ENCODE data around the gene TOPBP1. TPM values are rescaled to one million over a fixed set of nuclear protein-coding genes. Genes with fewer than 3 reads are reported as not detected.

Gene TOPBP1
- total RNA-seq, 2 experiments from 2014 or later, result 131 to 139 TPM

DNA sequence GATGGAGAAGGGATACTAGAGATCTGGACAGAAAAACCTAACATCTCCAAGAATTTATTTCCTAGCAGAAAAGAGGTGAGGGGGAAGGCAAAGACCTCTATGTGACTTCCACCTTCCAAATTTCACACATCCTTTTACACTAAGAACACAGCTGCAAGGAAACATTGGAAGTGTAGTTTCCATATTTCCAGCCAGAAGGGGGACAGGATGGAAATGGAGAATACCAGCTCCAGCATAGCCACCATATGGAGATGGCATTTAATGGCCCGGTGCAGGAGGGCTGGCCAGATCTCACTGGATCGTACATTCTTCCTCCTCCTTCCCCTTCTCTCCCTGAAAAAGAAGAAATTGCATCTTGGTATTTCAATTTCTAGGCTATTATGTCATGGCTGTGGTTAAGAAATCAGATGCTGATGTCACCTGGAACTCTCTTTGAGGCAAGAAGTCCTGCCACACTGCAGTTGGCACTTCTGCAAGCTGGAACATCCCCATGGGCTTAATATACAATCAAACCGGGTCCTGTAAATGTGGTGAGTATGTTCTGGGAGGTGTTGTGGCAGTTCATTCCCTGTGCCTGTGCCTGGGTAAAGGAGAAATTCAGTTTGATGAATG is 47.5 kb upstream of the TOPBP1 start:
- Histone ChIP-seq H3K36me3 (ENCODE audit: insufficient read depth, low read length) (no peaks in the 10 kb centered on the region), H3K9me3 (ENCODE audit: low read length) (no peaks in the 10 kb centered on the region), H4K20me1 (ENCODE audit: insufficient read depth, low read length) (no peaks in the 10 kb centered on the region), H3K79me2 (ENCODE audit: insufficient read depth, low read depth, low read length) (no peaks in the 10 kb centered on the region), H3K4me3 (ENCODE audit: low read depth, low read length, poor library complexity, severe bottlenecking) (no peak overlapping the region), H3K27ac (ENCODE audit: low read depth, low read length, poor library complexity, severe bottlenecking) (no peak overlapping the region), H3K9me2 (ENCODE audit: insufficient read depth, low read length) (no peaks in the 10 kb centered on the region), H3K4me2 (ENCODE audit: low read length) (no peak overlapping the region), H2AFZ (ENCODE audit: low read length) (no peak overlapping the region), H3K4me1 (ENCODE audit: insufficient read depth, low read length, poor library complexity, severe bottlenecking) (no peaks in the 10 kb centered on the region)
- ChIA-PET CTCF (ENCODE audit: unreplicated experiment) (no interaction called here), POLR2A (interaction anchor here (0.6 kb wide), 1 partner anchor 20 kb away, joined by 3 read pairs; no protein-coding TSS in a partner anchor)
- TF ChIP-seq, protein P1, sequence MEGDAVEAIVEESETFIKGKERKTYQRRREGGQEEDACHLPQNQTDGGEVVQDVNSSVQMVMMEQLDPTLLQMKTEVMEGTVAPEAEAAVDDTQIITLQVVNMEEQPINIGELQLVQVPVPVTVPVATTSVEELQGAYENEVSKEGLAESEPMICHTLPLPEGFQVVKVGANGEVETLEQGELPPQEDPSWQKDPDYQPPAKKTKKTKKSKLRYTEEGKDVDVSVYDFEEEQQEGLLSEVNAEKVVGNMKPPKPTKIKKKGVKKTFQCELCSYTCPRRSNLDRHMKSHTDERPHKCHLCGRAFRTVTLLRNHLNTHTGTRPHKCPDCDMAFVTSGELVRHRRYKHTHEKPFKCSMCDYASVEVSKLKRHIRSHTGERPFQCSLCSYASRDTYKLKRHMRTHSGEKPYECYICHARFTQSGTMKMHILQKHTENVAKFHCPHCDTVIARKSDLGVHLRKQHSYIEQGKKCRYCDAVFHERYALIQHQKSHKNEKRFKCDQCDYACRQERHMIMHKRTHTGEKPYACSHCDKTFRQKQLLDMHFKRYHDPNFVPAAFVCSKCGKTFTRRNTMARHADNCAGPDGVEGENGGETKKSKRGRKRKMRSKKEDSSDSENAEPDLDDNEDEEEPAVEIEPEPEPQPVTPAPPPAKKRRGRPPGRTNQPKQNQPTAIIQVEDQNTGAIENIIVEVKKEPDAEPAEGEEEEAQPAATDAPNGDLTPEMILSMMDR (conservative IDR thresholded peaks at IDR 0.05; ENCODE audit: low read length), result no peak
- no peak for TF ChIP-seq EZH2phosphoT487 (IDR thresholded peaks at IDR 0.05; ENCODE audit: borderline replicate concordance, low read depth, low read length)
- no TSS peak for BruUV-seq (replicated peaks)
- no peak for DNase-seq (ENCODE audit: low spot score)
- intact Hi-C loops (cut with micrococcal nuclease; ENCODE audit: unreplicated experiment), result no loop called here

DNA sequence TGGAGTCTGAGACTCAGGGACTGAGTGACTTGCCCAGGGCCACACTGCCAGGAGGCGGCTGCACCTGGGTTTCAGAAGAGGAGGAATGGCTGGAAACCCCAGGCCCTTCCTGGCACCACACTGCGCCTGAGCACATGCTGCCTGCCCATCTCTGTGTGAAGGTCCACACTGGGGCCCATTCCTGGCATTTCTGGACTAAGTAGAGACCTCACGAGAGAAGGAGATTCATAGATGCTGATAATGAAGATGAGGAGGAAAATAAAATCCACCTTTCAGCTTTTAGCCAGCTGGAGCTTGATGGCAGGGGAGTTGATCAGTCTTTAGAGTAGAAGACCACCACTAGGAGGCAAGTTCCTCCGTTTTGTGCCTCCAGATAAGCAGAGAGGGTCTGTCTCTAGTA is 44.3 kb upstream of the TOPBP1 start:
- Histone ChIP-seq H3K79me2 (ENCODE audit: insufficient read depth, low read depth, low read length) (no peaks in the 10 kb centered on the region), H2AFZ (ENCODE audit: low read length) (no peak overlapping the region), H3K4me2 (ENCODE audit: low read length) (no peak overlapping the region), H3K9me3 (ENCODE audit: low read length) (no peaks in the 10 kb centered on the region), H3K36me3 (ENCODE audit: insufficient read depth, low read length) (no peaks in the 10 kb centered on the region), H3K27ac (ENCODE audit: low read depth, low read length, poor library complexity, severe bottlenecking) (no peak overlapping the region), H4K20me1 (ENCODE audit: insufficient read depth, low read length) (no peaks in the 10 kb centered on the region), H3K9me2 (ENCODE audit: insufficient read depth, low read length) (no peaks in the 10 kb centered on the region), H3K4me3 (ENCODE audit: low read depth, low read length, poor library complexity, severe bottlenecking) (no peak overlapping the region), H3K4me1 (ENCODE audit: insufficient read depth, low read length, poor library complexity, severe bottlenecking) (no peaks in the 10 kb centered on the region)
- no peak for DNase-seq (ENCODE audit: low spot score)
- TF ChIP-seq, protein P1 (conservative IDR thresholded peaks at IDR 0.05; ENCODE audit: low read length), result no peak
- no peak for TF ChIP-seq EZH2phosphoT487 (IDR thresholded peaks at IDR 0.05; ENCODE audit: borderline replicate concordance, low read depth, low read length)
- no TSS peak for BruUV-seq (replicated peaks)
- POLR2A ChIA-PET, result no interaction called here
- intact Hi-C loops (cut with micrococcal nuclease; ENCODE audit: unreplicated experiment), result no loop called here
- CTCF ChIA-PET (ENCODE audit: unreplicated experiment), result no interaction called here

DNA sequence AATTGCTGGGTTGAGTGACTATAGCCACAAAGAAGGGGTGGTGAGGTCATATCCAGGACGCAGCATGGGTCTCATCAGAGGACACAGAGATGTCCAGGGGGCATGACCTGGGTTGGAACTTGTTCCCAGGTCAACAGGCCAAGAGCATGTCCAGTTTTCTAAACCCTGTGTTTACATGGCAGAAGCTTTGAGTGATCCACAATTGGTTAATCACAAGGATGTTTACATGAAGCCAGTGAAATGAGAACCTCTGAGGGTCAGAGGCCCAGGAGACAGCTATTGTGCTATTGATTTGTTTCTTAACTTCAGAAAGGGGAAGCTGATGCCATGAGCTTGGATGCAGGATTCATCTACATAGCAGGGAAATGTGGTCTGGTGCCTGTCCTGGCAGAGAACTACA is 42.2 kb upstream of the TOPBP1 start:
- intact Hi-C loops (cut with micrococcal nuclease; ENCODE audit: unreplicated experiment), result no loop called here
- CTCF ChIA-PET (ENCODE audit: unreplicated experiment), result no interaction called here

More for the DNA sequence above, 42.2 kb upstream of the TOPBP1 start:
- Histone ChIP-seq H3K36me3 (ENCODE audit: insufficient read depth, low read length) (no peaks in the 10 kb centered on the region), H3K4me1 (ENCODE audit: insufficient read depth, low read length, poor library complexity, severe bottlenecking) (no peaks in the 10 kb centered on the region), H3K9me3 (ENCODE audit: low read length) (no peaks in the 10 kb centered on the region), H4K20me1 (ENCODE audit: insufficient read depth, low read length) (no peaks in the 10 kb centered on the region), H3K27ac (ENCODE audit: low read depth, low read length, poor library complexity, severe bottlenecking) (no peak overlapping the region), H3K9me2 (ENCODE audit: insufficient read depth, low read length) (no peaks in the 10 kb centered on the region), H2AFZ (ENCODE audit: low read length) (no peak overlapping the region), H3K4me2 (ENCODE audit: low read length) (no peak overlapping the region), H3K4me3 (ENCODE audit: low read depth, low read length, poor library complexity, severe bottlenecking) (no peak overlapping the region), H3K79me2 (ENCODE audit: insufficient read depth, low read depth, low read length) (no peaks in the 10 kb centered on the region)
- POLR2A ChIA-PET, result interaction anchor here (0.9 kb wide), 1 partner anchor 113 kb away, joined by 4 read pairs; no protein-coding TSS in a partner anchor
- no peak for DNase-seq (ENCODE audit: low spot score)
- BruUV-seq (replicated peaks), result no TSS peak
- TF ChIP-seq EZH2phosphoT487 (IDR thresholded peaks at IDR 0.05; ENCODE audit: borderline replicate concordance, low read depth, low read length), result no peak
- TF ChIP-seq, protein P1 (conservative IDR thresholded peaks at IDR 0.05; ENCODE audit: low read length), result no peak

All from OCI-LY7 (cell line).